CD4-positive, alpha-beta memory T cell (primary cell): ENCODE data around the gene CFAP97D1. TPM values are rescaled to one million over a fixed set of nuclear protein-coding genes. Genes with fewer than 3 reads are reported as not detected.

ENCODE experiments used
- CTCF ChIA-PET: fragments of 350-600 bp; sonication (Branson Sonifier 250); formaldehyde crosslinking; loops from one replicate; lab custom pipeline; 2021; ENCODE audit warnings: inconsistent platforms; ENCODE audit not compliant: partially characterized antibody; lab: Charles Lee
- POLR2A ChIA-PET: fragments of 350-600 bp; sonication (Branson Sonifier 250); formaldehyde crosslinking; loops from one replicate; lab custom pipeline; 2021; ENCODE audit not compliant: partially characterized antibody; lab: Charles Lee
- DNase-seq, 5 donors: peaks; one replicate each; pipeline versions ENCODE4 v3.0.0 to v3.0.0-alpha.2; 2020 to 2022; ENCODE audit warnings: mixed read lengths in 1 of 5
- H3K27ac ChIP-seq: one replicate; pipeline ENCODE4 v1.7.0; 2013; ENCODE audit warnings: low read depth, low read length
- H3K27me3 ChIP-seq: 2 replicates; pipeline ENCODE4 v1.7.0; 2013; ENCODE audit warnings: mild to moderate bottlenecking, low read length, moderate library complexity; ENCODE audit not compliant: insufficient read depth
- H3K36me3 ChIP-seq: 2 replicates; pipeline ENCODE4 v1.7.0; 2013; ENCODE audit warnings: mild to moderate bottlenecking, low read length, moderate library complexity; ENCODE audit not compliant: insufficient read depth
- H3K4me1 ChIP-seq: 2 replicates; pipeline ENCODE4 v1.7.0; 2013; ENCODE audit warnings: mild to moderate bottlenecking, low read length, moderate library complexity; ENCODE audit not compliant: insufficient read depth
- H3K4me3 ChIP-seq, 2 donors: one replicate each; pipeline ENCODE4 v1.7.0; 2013; ENCODE audit warnings: low read length in 2 of 2, mild to moderate bottlenecking in 1 of 2
- H3K9me3 ChIP-seq, 2 donors: one replicate each; pipeline ENCODE4 v1.7.0; 2013; ENCODE audit warnings: low read length in 2 of 2, control low read depth in 1 of 2; ENCODE audit not compliant: control insufficient read depth in 1 of 2
- H3K27ac Mint-ChIP-seq, 7 donors: one replicate each; pipeline ENCODE4 v1.8.0; 2020 to 2021; ENCODE audit warnings: mixed read lengths in 7 of 7, mild to moderate bottlenecking in 6 of 7, inconsistent platforms in 3 of 7, moderate library complexity in 3 of 7
- H3K27me3 Mint-ChIP-seq, 2 donors: one replicate each; pipeline ENCODE4 v1.8.0; 2020 to 2021; ENCODE audit warnings: mixed read lengths in 2 of 2
- H3K36me3 Mint-ChIP-seq, 2 donors: one replicate each; pipeline ENCODE4 v1.8.0; 2020 to 2021; ENCODE audit warnings: mixed read lengths in 2 of 2, inconsistent platforms in 1 of 2, mild to moderate bottlenecking in 1 of 2
- H3K4me1 Mint-ChIP-seq, 4 donors: one replicate each; pipeline ENCODE4 v1.8.0; 2020 to 2021; ENCODE audit warnings: mixed read lengths in 4 of 4, mild to moderate bottlenecking in 1 of 4
- H3K4me3 Mint-ChIP-seq, 8 donors: one replicate each; pipeline ENCODE4 v1.8.0; 2020 to 2021; ENCODE audit warnings: mixed read lengths in 8 of 8, mild to moderate bottlenecking in 7 of 8, moderate library complexity in 6 of 8, inconsistent platforms in 3 of 8
- H3K9me3 Mint-ChIP-seq, 8 donors: one replicate each; pipeline ENCODE4 v1.8.0; 2020 to 2021; ENCODE audit warnings: mixed read lengths in 8 of 8, mild to moderate bottlenecking in 5 of 8, inconsistent platforms in 3 of 8, moderate library complexity in 1 of 8
- intact Hi-C: fragments of 100-400 bp; cut with micrococcal nuclease; formaldehyde crosslinking; loops from one replicate; pipeline ENCODE4 v1.15.1; 2023
- polyA plus RNA-seq, 2 donors: library from polyadenylated mRNA; unstranded; fragments of 300-500 nt; fragmentation: Illumina TruSeq; gene quantifications; one replicate each; pipeline ENCODE4 v1.2.3, GENCODE V29; 2021
- total RNA-seq, 2 experiments: library from RNA; stranded (reverse); gene quantifications; one replicate each; pipeline ENCODE4 v1.2.3, GENCODE V29; 2021

CFAP97D1 gene
- total and polyA plus RNA-seq, 4 experiments from 2014 or later, result not detected

DNA sequence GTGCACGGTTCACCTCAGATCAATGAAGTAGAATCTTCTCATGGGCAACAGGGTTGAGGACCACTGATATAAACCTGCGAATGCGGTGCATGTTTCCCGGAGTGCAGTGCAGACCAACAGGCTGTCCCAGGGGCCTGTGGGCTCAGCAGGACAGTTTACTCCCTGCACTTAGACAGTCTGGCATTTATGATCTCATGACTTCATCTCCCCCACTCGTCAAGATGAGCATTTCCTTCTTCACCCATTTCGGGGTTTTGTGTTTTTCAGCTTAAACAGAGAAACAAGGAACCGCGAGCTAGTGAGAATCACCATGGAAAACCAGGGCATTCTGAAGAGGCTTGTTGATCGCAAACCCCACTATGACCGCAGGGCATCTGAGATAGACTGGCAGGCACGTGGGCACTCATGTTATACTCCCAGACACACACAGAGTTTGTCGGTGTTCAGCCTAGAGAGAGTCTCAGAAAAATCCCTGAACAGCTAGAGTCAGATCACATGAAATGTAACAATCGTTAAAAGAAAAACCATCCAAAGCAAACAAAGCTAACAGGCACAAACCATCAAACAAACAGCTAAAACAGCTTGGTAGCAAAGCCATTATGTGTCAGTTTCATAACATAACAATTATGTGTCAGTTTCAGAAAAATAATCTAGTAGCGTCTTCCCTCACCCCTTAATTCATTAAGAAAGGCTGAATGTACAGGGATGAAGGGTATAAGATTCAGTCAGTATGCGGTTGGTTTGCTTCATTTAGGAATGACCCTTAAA is 2.9 kb downstream of the CFAP97D1 start:
- peaks cover 7% of the 10 kb centered on the region for H3K4me1 ChIP-seq
- POLR2A ChIA-PET, result no interaction called here
- H3K4me3 Mint-ChIP-seq, result no peak overlapping the region

DNA sequence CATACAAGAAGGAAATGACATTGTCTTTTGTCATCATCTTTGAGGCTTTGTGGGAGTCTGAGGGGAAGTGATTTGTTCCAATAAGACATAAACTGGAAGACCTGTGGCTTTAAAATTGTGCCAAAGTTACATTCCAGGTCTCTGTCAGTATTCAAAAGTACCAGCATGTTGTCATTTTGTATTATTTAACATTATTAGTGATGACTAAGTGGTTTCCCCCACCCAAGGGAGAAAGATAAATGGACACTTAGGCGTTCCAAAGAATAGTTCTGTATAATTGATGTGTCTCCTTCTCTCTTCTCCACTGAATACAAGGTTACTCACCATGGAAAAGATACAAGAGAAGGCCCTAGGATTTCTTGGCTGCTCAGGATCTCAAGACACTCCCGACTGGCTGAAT is 3.8 kb downstream of the CFAP97D1 start:
- Histone ChIP-seq H3K4me3 (no peak overlapping the region), H3K4me1 (peaks cover 6% of the 10 kb centered on the region), H3K27ac (no peak overlapping the region), H3K36me3 (no peaks in the 10 kb centered on the region), H3K9me3 (no peaks in the 10 kb centered on the region), H3K27me3 (peaks cover 4% of the 10 kb centered on the region)
- no peak overlapping the region for H3K27ac Mint-ChIP-seq
- H3K27me3 Mint-ChIP-seq, result peaks cover 18 to 23% of the 10 kb centered on the region in 2 donors
- no peak overlapping the region for H3K4me3 Mint-ChIP-seq
- no peak for DNase-seq
- H3K36me3 Mint-ChIP-seq, result no peaks in the 10 kb centered on the region
- no peaks in the 10 kb centered on the region for H3K9me3 Mint-ChIP-seq
- H3K4me1 Mint-ChIP-seq, result peaks cover 0 to 8% (median 1%) of the 10 kb centered on the region in 4 donors
- CTCF ChIA-PET, result no interaction called here
- intact Hi-C loops, result no loop called here
- POLR2A ChIA-PET, result no interaction called here

More for the DNA sequence above, 2.9 kb downstream of the CFAP97D1 start:
- no peak overlapping the region for H3K27ac ChIP-seq
- no peaks in the 10 kb centered on the region for H3K9me3 ChIP-seq
- intact Hi-C loops, result no loop called here
- H3K4me1 Mint-ChIP-seq, result peaks cover 0 to 9% (median 1%) of the 10 kb centered on the region in 4 donors
- no peak overlapping the region for H3K4me3 ChIP-seq
- no peak for DNase-seq
- no peaks in the 10 kb centered on the region for H3K36me3 ChIP-seq
- no peak overlapping the region for H3K27ac Mint-ChIP-seq
- CTCF ChIA-PET, result interaction anchor here (1.0 kb wide), 1 partner anchor 63 kb away, joined by 3 read pairs; no protein-coding TSS in a partner anchor
- H3K9me3 Mint-ChIP-seq, result no peaks in the 10 kb centered on the region
- H3K27me3 ChIP-seq, result peaks cover 4% of the 10 kb centered on the region
- no peaks in the 10 kb centered on the region for H3K36me3 Mint-ChIP-seq
- H3K27me3 Mint-ChIP-seq, result peaks cover 18 to 21% of the 10 kb centered on the region in 2 donors

- H3K27ac ChIP-seq, result no peak overlapping the region
- no peak overlapping the region for H3K27ac Mint-ChIP-seq
- peaks cover 18 to 23% of the 10 kb centered on the region in 2 donors for H3K27me3 Mint-ChIP-seq
- peaks cover 0 to under 1% (median 0%) of the 10 kb centered on the region in 8 donors for H3K9me3 Mint-ChIP-seq
- no peak overlapping the region for H3K4me3 Mint-ChIP-seq
- POLR2A ChIA-PET, result no interaction called here
- no peaks in the 10 kb centered on the region for H3K36me3 ChIP-seq
- CTCF ChIA-PET, result interaction anchor here (2.5 kb wide), 1 partner anchor 18 kb away, joined by 11 read pairs; no protein-coding TSS in a partner anchor
- no peak overlapping the region for H3K4me3 ChIP-seq
- DNase-seq, result no peak
- peaks cover 0 to 2% (median 1%) of the 10 kb centered on the region in 4 donors for H3K4me1 Mint-ChIP-seq
- H3K9me3 ChIP-seq, result no peaks in the 10 kb centered on the region
- H3K36me3 Mint-ChIP-seq, result no peaks in the 10 kb centered on the region
- H3K27me3 ChIP-seq, result peaks cover 4% of the 10 kb centered on the region
- intact Hi-C loops, result no loop called here
- H3K4me1 ChIP-seq, result peaks cover under 1% of the 10 kb centered on the region
Measured at GRCh38 chr17:43784628-43785101, 4.4 kb downstream of the CFAP97D1 start.

DNA sequence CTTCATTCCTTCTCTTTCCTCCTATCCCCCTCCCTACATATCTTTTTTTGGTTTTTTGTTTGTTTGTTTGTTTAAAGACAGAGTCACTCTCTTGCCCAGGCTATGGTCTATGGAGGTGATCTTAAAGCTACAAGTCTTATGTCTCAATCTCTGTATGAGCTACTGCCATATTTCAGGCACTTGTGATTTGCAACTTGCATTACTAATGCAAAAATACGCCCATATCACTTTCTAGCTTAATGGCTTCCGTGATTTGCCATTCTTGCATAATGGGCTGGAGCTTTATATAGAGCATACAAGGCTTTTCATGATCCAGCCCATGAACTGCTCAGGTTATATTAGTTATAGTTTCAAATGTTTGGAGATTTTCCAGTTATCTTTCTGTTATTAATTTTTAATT is 7.5 kb downstream of the CFAP97D1 start:
- POLR2A ChIA-PET, result no interaction called here
- H3K27ac ChIP-seq, result no peak overlapping the region
- intact Hi-C loops, result no loop called here
- H3K4me3 ChIP-seq, result no peak overlapping the region
- H3K4me1 ChIP-seq, result peaks cover 9% of the 10 kb centered on the region
- Mint-ChIP-seq H3K9me3 (peaks cover 0 to 2% (median 0%) of the 10 kb centered on the region in 8 donors), H3K27ac (no peak overlapping the region), H3K4me3 (no peak overlapping the region), H3K27me3 (peaks cover 11 to 12% of the 10 kb centered on the region in 2 donors), H3K36me3 (no peaks in the 10 kb centered on the region), H3K4me1 (peaks cover 8 to 12% (median 10%) of the 10 kb centered on the region in 4 donors)
- DNase-seq, result no peak
- H3K27me3 ChIP-seq, result no peaks in the 10 kb centered on the region
- H3K36me3 ChIP-seq, result no peaks in the 10 kb centered on the region
- CTCF ChIA-PET, result interaction anchor here (1.5 kb wide), 1 partner anchor 21 kb away, joined by 4 read pairs; no protein-coding TSS in a partner anchor
- H3K9me3 ChIP-seq, result no peaks in the 10 kb centered on the region

DNA sequence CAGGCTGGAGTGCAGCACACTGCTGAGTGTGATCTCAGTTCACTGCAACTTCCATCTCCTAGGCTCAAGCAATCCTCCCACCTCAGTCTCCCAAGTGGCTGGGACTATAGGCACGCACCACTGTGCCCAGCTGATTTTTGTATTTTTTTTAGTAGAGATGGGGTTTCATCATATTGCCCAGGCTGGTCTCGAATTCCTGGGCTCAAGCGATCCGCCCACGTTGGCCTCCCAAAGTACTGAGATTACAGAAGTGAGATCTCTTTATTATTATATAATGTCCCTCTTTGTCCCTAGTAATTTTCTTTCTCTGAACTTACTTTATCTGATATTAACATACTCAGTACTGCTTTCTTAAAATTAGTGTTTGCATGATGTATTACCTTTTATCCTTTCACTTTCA is 8.3 kb downstream of the CFAP97D1 start:
- H3K27ac Mint-ChIP-seq, result no peak overlapping the region

GRCh38 chr17:43789482-43789881 is 9.2 kb downstream of the CFAP97D1 start:
- Histone ChIP-seq H3K27ac (no peak overlapping the region), H3K9me3 (no peaks in the 10 kb centered on the region), H3K4me3 (no peak overlapping the region), H3K4me1 (peaks cover 9% of the 10 kb centered on the region), H3K36me3 (no peaks in the 10 kb centered on the region), H3K27me3 (no peaks in the 10 kb centered on the region)
- peaks cover 0 to 6% (median 0%) of the 10 kb centered on the region in 8 donors for H3K9me3 Mint-ChIP-seq
- H3K4me3 Mint-ChIP-seq, result no peak overlapping the region
- DNase-seq, result no peak
- ChIA-PET CTCF (interaction anchor here (1.4 kb wide), 1 partner anchor 23 kb away, joined by 4 read pairs; no protein-coding TSS in a partner anchor), POLR2A (no interaction called here)
- intact Hi-C loops, result no loop called here
- H3K27me3 Mint-ChIP-seq, result peaks cover 6 to 8% of the 10 kb centered on the region in 2 donors
- H3K27ac Mint-ChIP-seq, result no peak overlapping the region
- peaks cover 8 to 12% (median 10%) of the 10 kb centered on the region in 4 donors for H3K4me1 Mint-ChIP-seq
- H3K36me3 Mint-ChIP-seq, result no peaks in the 10 kb centered on the region

More for the DNA sequence above, 8.3 kb downstream of the CFAP97D1 start:
- Mint-ChIP-seq H3K4me3 (no peak overlapping the region), H3K4me1 (peaks cover 8 to 12% (median 10%) of the 10 kb centered on the region in 4 donors), H3K36me3 (no peaks in the 10 kb centered on the region), H3K9me3 (peaks cover 0 to 4% (median 0%) of the 10 kb centered on the region in 8 donors), H3K27me3 (peaks cover 7 to 9% of the 10 kb centered on the region in 2 donors)
- Histone ChIP-seq H3K4me3 (no peak overlapping the region), H3K27me3 (no peaks in the 10 kb centered on the region), H3K36me3 (no peaks in the 10 kb centered on the region), H3K27ac (no peak overlapping the region), H3K9me3 (no peaks in the 10 kb centered on the region), H3K4me1 (peaks cover 9% of the 10 kb centered on the region)
- POLR2A ChIA-PET, result no interaction called here
- intact Hi-C loops, result no loop called here
- DNase-seq, result no peak
- CTCF ChIA-PET, result interaction anchor here (1.5 kb wide), 1 partner anchor 22 kb away, joined by 4 read pairs; no protein-coding TSS in a partner anchor

- Histone ChIP-seq H3K36me3 (no peaks in the 10 kb centered on the region), H3K4me3 (no peak overlapping the region), H3K27ac (no peak overlapping the region), H3K27me3 (no peaks in the 10 kb centered on the region), H3K4me1 (peaks cover 9% of the 10 kb centered on the region), H3K9me3 (no peaks in the 10 kb centered on the region)
- H3K27me3 Mint-ChIP-seq, result peaks cover 3 to 11% of the 10 kb centered on the region in 2 donors
- H3K27ac Mint-ChIP-seq, result no peak overlapping the region
- intact Hi-C loops, result no loop called here
- DNase-seq, result no peak
- CTCF ChIA-PET, result interaction anchor here (1.4 kb wide), 1 partner anchor 24 kb away, joined by 4 read pairs; no protein-coding TSS in a partner anchor
- H3K36me3 Mint-ChIP-seq, result no peaks in the 10 kb centered on the region
- peaks cover 8 to 12% (median 10%) of the 10 kb centered on the region in 4 donors for H3K4me1 Mint-ChIP-seq
- POLR2A ChIA-PET, result no interaction called here
- H3K9me3 Mint-ChIP-seq, result peaks cover 0 to 6% (median 0%) of the 10 kb centered on the region in 8 donors
- H3K4me3 Mint-ChIP-seq, result no peak overlapping the region
Measured at GRCh38 chr17:43790311-43790940, 10.2 kb downstream of the CFAP97D1 start.
